HG02623 (cell line): ENCODE data around the gene GNRH2.
"Not testable (repeated sequence)": the region's sequence is repeated elsewhere in the genome, so short reads cannot be mapped to it uniquely, and the experiment has no call there.

Source experiments
- ATAC-seq: cut with Tn5 transposase; IDR thresholded peaks from one replicate; pipeline ENCODE4 v1.9.1; 2021; ENCODE audit warnings: moderate library complexity; ENCODE audit not compliant: unreplicated experiment

Gene GNRH2, protein sequence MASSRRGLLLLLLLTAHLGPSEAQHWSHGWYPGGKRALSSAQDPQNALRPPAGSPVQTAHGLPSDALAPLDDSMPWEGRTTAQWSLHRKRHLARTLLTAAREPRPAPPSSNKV

DNA sequence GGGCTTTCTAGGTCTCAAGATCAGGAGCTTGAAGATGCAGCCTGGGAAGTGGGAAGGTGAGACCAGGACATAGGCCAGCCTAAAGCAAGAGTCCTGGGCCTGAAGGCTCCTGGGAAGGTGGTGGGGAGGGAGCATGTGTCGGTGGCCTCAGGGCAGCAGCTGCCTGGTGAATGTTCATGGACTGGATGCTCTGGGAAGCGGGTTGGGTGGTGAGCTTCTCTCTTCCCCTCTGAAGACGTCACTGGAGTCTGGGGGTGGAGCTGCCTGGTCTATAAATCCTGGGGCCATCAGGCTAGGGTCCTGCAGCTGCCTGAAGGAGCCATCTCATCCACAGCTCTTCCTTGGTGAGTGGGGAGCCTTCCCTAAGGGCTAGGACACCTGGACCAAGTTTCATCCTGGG is at the start of gene GNRH2:
Gene GNRH2, plus strand, starts transcription at position 301 of the 400 bp plus-strand sequence. CDS start 793 bp downstream, outside the sequence.
- ATAC-seq = no peak

DNA sequence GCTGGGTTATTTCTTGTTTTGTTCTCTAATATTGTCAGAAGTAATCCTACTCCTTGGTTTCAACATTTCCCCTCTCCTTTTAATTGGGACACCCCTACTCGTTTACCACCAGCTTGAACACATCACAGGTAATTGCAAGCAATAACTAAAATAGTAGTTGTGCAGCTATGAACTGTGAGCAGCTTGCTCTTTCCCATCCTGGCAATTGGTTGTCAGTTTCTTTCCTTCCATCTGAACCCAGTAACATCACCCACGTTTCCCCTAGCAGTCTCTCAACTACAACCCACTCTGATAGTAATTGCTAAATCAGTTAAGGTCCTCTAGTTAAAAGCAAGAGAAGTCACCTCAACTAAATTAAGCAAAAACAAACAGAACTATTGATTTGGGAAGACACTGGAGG is 47.6 kb upstream of the GNRH2 start:
- ATAC-seq = no peak

DNA sequence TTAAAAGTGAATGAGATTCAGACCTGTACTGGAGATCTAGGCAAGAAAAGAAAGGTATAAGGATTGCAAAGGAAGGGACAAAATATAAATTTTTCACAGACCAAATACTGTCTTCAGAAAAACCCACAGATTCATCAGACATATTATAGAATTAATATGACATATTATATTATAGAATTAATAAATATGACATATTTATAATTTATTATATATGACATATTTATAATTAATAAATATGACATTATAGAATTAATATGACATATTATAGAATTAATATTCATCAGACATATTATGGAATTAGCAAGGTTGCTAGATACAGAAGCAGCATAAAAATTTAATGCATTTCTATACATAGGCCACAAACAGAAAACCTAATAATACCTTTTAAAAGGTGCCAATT is 44.7 kb upstream of the GNRH2 start:
- ATAC-seq = no peak

DNA sequence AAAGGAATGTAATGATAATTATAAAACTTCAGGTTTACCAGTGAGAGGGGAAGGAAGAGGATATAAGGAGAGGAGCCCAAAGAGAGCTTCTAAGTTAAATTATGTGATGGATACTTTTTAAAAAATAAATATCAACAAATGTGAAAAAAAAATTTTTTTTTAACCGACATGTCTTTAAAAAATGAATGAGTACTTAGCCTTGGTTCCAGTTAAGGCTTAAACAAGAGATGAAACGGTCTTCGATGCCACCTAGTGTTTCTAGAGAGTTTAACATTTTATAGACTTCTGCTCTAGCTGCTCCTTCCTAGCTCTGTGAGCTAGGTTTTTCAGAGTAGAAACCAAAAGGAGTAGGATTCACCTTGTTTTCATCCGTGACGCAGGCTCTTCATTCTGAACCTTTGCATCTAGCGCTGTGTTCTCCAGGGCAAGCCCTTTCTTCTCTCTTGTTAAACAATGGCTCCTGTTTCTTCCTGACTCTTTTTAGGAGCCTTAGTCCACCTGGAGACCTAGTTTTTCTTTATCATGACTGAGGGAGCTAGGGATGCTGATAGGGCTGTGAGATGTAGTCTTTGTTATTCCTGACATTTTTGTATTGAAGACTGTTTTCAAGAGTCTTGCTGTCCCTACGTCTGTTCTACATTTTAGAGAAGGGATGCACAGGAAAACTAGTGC is 42.4 kb upstream of the GNRH2 start:
- ATAC-seq = no peak

DNA sequence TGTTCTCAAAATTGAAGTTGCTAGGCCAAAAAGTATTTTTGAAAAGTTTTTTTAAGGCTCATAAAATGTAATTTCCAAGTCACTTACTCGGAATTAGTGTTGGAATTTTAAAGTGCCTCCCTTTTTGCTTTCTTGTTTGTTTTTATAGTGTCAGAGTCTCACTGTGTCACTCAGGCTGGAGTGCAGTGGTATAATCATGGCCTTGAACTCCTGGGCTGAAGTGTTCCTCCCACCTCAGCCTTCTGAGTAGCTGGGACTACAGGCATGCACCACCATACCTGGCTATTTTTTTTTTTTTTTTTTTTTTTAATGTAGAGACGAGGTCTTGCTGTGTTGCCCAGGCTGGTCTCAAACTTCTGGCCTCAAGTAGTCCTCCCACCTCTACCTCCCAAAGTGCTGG is 40.0 kb upstream of the GNRH2 start:
- no peak for ATAC-seq

DNA sequence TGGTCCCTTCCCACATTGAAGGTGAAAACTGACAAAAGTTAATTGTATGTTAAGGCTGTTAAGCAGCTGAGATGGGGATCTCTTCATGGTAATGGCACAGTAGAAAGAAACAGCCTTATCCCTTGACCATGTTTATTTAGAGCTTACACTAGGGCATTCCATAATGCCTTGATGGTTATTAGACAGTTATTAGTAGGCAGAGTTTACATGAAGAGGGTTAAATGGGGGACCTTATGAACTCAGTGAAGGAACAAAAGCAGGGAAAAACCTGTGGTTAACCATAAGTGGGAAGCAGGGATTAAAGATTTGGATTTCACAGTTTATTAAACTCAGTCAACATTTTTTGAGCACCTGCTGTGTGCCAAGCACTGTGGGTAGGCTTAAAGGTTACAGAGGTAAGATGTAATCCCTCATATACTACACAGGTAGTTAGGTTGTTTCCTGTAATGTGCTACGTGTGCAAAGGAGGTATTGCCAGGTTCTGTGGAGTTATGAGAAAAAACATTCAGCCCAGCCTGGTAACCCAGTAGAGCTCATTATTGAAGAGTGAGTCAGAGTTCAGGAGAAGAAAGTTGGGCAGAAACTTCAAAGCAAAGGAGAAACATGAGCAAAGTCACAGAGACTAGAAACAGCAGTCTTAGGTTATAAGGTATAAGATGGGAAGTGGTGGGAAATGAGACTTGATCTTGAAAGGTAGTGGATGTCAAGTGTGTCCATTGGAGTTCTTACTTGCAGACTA is 32.3 kb upstream of the GNRH2 start:
- no peak for ATAC-seq

DNA sequence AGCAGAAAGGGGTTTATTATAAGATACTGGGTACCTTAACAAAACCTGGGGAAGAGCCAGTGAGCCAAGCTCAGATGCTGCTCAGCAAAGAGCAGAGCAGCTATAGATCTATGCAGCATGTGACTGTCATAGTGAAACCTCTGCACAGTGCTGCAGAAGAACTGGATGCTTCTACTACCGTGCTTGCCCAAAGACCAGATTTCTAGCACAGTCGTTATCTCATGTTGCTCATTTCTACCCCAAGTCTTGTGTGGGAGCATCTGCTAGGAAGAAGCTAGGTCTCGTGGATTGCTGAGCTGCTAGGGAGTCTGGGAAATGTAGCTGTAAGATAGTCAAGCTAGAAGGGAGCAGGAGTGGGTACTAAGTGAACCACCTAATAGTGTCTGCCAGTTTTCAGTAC is 31.7 kb upstream of the GNRH2 start:
- no peak for ATAC-seq

DNA sequence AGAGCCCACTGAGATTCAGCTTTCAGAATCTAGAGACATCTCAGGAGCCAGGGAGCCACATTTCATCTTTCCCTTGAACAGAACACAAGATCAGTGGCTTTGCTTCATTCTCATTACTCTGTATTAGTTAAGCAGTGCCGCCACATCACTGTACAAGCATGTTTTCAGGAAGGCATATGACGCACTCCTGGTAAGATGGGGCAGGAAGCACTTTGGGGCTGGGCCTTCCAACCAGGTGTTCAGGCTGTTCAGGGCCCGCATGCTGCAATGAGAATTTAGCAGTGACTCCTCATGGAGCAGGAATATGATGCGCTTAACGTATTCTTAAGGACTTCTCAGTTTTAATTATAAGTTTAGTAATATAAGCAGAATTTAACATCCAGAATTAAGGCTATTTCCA is 29.7 kb upstream of the GNRH2 start:
- ATAC-seq = no peak

DNA sequence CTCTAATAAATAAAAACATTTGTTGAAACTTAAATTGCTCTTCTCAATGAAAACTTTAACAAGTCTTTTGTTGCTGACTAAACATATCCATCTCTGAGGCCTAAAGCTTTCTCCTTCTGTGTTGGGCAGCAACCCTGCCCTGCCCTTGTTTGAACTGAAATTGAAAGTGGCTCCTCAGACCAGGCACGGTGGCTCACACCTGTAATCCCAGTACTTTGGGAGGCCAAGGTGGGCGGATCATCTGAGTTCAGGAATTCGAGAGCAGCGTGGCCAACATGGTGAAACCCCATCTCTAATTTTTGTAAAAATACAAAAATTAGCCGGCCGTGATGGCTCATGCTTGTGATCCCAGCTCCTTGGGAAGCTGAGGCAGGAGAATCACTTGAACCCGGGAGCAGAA is 29.2 kb upstream of the GNRH2 start:
- ATAC-seq = no peak

DNA sequence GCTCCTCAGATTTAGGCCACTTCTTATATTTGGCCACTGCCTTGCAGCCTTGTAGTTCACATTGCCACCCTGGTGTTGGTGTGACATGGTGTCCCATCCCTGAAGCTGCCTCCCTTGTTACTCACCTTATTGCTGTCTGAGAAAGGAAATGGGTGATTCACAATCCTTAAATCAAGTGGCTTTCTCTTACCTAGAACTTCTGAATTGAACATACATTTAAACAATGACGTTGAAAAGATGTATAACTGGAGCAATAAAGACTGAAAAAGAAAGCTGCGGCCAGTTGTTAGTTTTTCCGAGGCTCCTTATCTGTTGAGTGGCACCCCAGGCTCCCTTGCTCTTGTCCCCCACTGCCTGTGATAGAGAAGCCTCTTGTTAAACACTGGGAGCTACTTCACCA is 28.8 kb upstream of the GNRH2 start:
- ATAC-seq = no peak

DNA sequence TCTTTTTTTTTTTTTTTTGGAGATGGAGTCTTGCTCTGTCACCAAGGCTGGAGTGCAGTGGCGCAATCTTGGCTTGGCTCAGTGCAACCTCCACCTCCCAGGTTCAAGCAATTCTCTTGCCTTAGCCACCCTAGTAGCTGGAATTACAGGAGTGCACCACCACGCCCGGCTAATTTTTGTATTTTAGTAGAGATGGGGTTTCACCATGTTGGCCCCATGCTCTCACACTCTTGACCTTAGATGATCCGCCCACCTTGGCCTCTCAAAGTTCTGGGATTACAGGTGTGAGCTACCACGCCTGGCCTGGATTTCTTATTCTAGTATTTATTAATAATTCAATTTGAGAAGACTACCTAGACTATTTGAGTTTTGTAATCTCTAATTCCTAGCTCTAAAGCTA is 28.1 kb upstream of the GNRH2 start:
- not testable (repeated sequence) for ATAC-seq

DNA sequence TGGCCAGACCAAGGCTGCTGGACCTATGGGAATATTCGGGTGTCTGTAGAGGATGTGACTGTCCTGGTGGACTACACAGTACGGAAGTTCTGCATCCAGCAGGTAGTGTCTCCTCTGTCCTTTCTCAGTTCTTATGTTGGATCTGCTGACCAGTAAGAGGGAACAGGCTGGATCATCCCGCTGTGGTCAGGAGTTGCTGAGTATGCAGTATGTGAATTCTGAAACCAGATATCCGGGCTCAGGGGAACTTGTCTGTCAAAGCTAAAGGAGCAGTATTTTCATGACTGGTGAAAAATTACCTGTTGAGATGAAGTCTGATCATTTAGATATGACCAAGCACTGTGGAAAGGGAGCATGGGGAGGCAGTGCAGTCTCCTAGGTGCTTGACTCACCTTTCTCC is 22.1 kb upstream of the GNRH2 start:
- ATAC-seq = no peak

DNA sequence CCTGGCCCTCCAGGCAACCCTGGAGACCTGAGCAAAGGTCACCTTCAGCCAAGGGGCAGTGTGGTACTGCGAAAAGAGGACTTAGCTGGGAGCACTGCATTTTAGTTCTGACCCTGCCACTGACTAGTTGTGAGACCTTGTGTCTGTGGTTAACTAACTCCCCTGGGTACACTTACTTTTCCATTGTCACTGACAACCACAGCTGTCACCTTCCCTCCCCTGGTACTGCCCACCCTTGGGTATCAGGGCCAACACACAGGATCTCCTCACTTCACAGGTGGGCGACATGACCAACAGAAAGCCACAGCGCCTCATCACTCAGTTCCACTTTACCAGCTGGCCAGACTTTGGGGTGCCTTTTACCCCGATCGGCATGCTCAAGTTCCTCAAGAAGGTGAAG is 21.6 kb upstream of the GNRH2 start:
- ATAC-seq = no peak

DNA sequence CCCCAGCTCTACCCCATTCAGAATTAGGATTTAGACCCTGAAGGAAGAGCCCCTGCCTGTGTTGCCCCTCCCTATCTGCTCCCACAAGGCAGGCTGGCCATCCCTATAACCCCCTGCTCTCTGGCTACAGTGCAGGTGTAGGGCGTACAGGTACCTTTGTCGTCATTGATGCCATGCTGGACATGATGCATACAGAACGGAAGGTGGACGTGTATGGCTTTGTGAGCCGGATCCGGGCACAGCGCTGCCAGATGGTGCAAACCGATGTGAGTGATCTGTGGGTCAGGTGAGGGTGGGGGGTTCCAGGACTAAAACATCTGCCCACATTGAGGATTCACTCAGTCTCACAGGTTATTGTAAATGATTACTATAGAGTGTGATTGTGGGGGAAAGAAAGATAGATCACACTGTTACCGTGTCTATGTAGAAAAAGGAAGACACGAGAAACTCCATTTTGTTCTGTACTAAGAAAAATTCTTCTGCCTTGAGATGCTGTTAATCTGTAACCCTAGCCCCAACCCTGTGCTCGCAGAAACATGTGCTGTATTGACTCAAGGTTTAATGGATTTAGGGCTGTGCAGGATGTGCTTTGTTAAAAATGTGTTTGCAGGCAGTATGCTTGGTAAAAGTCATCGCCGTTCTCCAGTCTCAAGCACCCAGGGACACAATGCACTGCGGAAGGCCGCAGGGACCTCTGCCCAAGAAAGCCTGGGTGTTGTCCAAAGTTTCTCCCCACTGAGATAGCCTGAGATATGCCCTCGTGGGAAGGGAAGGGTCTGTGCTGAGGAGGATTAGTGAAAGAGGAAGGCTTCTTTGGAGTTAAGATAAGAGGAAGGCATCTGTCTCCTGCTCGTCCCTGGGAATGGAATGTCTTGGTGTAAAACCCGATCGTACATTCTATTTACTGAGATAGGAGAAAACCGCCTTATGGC is 20.6 kb upstream of the GNRH2 start:
- not testable (repeated sequence) for ATAC-seq

DNA sequence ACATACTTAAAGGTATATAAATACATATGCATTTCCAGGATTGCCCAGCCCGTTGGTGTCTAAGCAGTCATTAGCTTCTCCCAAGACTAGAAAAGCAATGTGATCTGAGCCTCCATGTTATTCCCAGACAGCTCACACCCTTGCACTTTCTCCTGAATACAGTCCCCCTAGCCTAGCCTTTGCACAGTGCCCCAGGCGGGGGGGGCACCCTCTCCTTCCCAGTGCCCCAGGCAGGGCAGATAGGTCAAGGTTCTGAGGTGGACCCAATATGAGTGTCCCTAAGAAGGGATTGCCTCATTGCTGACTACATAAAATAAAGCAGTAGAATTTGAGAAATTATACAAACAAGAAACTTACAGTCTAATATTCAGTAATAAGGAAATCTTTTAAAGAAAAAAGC is 15.4 kb upstream of the GNRH2 start:
- ATAC-seq = no peak

DNA sequence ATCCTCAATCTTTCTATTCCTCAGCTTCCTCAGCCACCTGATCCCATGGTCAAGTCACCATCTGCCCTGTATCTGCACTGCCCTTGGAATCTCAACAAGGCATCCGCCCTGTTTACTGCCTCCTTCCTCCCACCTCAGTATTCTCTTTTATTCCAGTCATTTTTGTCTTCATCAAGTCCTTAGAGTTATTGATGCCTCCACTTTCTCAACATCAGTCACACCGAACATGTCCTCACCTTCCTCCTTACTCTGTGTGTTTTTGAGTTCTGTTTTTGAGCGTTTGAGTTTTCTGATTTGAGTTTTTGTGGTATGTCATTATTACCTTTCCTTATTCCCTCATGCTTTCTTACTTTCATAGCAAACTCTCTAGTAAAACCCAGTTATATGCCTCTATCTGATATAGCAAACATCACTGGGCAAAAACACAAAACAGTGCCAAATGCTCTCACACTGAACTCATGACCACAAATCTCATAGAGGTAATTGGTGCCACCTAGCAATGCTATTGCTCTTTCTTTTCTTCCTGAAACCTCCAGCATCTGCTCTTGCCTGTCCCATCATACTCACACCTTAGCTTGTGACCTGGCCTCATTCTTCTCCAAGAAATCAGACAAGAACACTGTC is 11.8 kb upstream of the GNRH2 start:
- no peak for ATAC-seq

DNA sequence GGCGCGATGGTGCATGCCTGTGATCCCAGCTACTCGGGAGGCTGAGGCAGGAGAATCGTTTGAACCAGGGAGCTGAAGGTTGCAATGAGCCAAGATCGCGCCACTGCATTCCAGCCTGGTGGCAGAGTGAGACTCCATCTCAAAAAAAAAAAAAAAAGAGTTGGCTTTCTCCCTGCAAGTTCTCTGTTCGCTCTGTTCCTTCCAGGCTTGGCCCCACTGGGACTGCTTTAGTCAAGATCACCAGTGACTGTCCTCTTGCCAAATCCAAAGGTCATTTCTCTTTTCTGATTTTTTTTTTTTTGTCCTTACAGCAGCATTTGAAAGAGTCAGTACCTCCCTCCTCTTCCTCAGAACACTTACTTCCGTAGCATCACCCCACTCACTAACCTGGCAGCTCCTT is 10.8 kb upstream of the GNRH2 start:
- no peak for ATAC-seq

DNA sequence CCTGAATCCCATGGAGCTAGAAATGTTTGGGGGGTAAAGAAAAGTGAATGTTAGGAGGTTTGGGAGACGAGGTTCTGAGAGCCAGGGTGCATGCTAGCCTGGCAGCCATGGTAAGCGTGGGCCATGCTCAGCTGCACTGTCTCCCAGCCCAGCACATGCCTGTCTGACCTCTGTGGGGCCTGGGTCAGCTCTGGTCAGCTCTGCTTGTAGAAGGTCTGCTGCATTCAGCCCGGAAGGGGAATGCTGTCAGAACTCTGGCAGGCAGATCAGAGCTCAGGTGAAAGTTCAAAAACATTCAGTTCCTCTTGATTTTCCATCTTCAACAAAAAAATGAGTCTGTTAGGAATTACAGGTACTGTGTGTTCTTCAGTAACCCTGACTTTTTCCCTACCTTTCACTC is 5.8 kb upstream of the GNRH2 start:
- no peak for ATAC-seq

DNA sequence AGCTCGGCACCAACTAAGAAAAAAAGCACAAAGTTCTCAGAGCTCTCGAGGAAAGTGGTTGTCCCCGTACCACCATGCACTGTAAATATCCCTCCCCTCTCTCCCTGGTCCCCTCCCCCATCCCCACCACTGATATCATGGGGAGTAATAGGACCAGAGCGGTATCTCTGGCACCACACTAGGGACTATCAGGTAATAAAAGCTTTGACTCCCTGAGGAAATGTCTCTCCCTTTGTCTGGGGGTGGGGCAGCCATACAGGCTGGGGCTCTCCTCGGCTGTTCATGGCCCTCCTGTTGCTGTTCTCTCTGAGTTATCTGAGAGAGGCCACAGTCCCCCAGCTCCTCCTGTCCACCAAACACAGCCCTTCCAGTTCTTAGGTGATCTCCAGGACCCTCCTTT is 5.0 kb upstream of the GNRH2 start:
- ATAC-seq = no peak

DNA sequence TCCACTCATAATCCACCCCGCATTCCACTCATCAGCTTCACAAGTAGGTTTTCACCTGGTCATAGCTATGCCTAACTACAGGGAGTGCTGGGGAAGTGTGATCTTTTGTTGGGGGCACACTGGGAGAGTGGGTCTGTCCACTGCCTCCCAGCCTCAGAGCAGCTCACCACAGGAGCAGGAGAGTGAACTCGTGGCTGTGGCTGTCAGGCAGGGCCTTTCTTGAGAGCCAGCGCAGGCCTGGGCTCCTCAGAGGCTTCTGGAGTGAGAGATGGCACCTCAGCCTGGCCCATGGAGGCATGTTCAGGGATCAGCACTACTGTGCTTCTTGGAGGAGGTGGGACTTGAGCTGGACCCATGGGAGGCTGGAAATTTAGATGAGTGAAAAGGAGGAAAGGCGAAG is 4.0 kb upstream of the GNRH2 start:
- ATAC-seq = no peak

DNA sequence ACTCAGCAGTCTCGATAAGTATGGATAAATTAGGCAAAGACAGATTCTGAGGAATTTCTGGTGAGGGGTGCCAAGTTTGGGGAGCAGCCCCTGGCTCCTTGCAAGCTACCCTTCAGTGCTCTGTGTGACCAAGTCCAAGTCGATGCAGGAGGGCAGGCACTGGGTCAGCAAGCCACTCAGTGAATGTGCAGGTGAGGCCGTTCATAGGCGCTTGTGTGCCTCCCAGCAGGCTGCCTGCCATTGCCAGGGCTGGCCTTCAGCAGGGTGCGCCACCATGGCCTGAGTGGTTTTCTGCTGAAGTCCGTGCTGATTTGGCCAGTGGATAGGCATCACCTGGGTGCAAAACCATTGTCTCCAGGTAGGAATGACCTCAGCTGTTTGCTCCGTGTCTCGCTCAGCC is 3.3 kb upstream of the GNRH2 start:
- no peak for ATAC-seq
